K562 (cell line): Measurements from ENCODE around the gene MEF2C.

Experiments used
- ATF7 ChIP-seq: fragments of 450-650 bp; IDR thresholded peaks from 2 replicates; pipeline ENCODE4 v1.7.1; 2014; ENCODE audit warnings: mild to moderate bottlenecking, moderate library complexity
- MCM5 ChIP-seq: fragments of 450-650 bp; IDR thresholded peaks from 2 replicates; pipeline ENCODE4 v1.6.1; 2016; ENCODE audit warnings: low read depth
- PRMT5 ChIP-seq: sonication (generic); formaldehyde crosslinking; IDR thresholded peaks from 2 replicates; pipeline ENCODE4 v1.5.0; 2020; ENCODE audit warnings: missing genetic modification reagents
- TCFL5 ChIP-seq: fragments of 250-450 bp; sonication (Bioruptor Pico); conservative IDR thresholded peaks from 2 replicates; pipeline ENCODE4 v1.6.1; 2021; ENCODE audit warnings: mild to moderate bottlenecking, moderate library complexity, matching md5 sums
- ZFX ChIP-seq: sonication (generic); formaldehyde crosslinking; IDR thresholded peaks from 2 replicates; pipeline ENCODE4 v1.8.0; 2022; ENCODE audit warnings: mild to moderate bottlenecking, missing genetic modification reagents, moderate library complexity
- TF ChIP-seq, protein P1 (sequence below): sonication (generic); formaldehyde crosslinking; IDR thresholded peaks from 2 replicates; pipeline ENCODE4 v1.8.1; 2022; ENCODE audit warnings: missing genetic modification reagents
- TF ChIP-seq, protein P2 (sequence below): sonication (generic); formaldehyde crosslinking; IDR thresholded peaks from 2 replicates; pipeline ENCODE4 v1.8.1; 2023; ENCODE audit warnings: missing genetic modification reagents, mild to moderate bottlenecking, borderline replicate concordance
- TF ChIP-seq, protein P3 (sequence below), 2 experiments: fragments of 450-650 bp; formaldehyde crosslinking in 1 of 2; IDR thresholded peaks; 2 replicates each; pipeline versions ENCODE4 v1.4.0 to v1.6.1; 2014 to 2020; ENCODE audit warnings: mild to moderate bottlenecking in 2 of 2, borderline replicate concordance in 1 of 2, low read depth in 1 of 2

DNA sequence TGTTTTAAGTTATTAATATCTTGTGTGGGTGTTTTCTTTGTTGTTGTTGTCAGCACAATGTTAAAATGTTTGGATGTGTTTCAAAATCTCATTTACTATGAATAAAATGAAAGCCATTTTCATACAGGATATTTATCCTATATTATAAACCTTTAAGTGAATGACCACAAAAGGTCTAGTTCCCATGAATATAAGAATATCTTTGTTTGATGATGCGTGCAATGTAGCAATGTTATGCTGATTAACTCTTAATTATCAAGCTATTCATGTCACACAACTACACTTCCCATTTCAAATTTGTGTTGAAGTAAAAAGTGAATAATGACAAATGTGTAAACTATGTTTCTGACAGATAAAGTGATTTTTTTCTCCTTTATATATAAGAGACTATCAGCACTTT is 59.8 kb downstream of the MEF2C start:
- no peak for TF ChIP-seq ATF7
- TF ChIP-seq, protein P1, sequence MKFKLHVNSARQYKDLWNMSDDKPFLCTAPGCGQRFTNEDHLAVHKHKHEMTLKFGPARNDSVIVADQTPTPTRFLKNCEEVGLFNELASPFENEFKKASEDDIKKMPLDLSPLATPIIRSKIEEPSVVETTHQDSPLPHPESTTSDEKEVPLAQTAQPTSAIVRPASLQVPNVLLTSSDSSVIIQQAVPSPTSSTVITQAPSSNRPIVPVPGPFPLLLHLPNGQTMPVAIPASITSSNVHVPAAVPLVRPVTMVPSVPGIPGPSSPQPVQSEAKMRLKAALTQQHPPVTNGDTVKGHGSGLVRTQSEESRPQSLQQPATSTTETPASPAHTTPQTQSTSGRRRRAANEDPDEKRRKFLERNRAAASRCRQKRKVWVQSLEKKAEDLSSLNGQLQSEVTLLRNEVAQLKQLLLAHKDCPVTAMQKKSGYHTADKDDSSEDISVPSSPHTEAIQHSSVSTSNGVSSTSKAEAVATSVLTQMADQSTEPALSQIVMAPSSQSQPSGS (CRISPR knock-in tag), result no peak
- TF ChIP-seq ZFX, result no peak
- TF ChIP-seq, protein P2, sequence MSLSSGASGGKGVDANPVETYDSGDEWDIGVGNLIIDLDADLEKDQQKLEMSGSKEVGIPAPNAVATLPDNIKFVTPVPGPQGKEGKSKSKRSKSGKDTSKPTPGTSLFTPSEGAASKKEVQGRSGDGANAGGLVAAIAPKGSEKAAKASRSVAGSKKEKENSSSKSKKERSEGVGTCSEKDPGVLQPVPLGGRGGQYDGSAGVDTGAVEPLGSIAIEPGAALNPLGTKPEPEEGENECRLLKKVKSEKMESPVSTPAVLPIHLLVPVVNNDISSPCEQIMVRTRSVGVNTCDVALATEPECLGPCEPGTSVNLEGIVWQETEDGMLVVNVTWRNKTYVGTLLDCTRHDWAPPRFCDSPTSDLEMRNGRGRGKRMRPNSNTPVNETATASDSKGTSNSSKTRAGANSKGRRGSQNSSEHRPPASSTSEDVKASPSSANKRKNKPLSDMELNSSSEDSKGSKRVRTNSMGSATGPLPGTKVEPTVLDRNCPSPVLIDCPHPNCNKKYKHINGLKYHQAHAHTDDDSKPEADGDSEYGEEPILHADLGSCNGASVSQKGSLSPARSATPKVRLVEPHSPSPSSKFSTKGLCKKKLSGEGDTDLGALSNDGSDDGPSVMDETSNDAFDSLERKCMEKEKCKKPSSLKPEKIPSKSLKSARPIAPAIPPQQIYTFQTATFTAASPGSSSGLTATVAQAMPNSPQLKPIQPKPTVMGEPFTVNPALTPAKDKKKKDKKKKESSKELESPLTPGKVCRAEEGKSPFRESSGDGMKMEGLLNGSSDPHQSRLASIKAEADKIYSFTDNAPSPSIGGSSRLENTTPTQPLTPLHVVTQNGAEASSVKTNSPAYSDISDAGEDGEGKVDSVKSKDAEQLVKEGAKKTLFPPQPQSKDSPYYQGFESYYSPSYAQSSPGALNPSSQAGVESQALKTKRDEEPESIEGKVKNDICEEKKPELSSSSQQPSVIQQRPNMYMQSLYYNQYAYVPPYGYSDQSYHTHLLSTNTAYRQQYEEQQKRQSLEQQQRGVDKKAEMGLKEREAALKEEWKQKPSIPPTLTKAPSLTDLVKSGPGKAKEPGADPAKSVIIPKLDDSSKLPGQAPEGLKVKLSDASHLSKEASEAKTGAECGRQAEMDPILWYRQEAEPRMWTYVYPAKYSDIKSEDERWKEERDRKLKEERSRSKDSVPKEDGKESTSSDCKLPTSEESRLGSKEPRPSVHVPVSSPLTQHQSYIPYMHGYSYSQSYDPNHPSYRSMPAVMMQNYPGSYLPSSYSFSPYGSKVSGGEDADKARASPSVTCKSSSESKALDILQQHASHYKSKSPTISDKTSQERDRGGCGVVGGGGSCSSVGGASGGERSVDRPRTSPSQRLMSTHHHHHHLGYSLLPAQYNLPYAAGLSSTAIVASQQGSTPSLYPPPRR, result no peak
- TF ChIP-seq, protein P3, sequence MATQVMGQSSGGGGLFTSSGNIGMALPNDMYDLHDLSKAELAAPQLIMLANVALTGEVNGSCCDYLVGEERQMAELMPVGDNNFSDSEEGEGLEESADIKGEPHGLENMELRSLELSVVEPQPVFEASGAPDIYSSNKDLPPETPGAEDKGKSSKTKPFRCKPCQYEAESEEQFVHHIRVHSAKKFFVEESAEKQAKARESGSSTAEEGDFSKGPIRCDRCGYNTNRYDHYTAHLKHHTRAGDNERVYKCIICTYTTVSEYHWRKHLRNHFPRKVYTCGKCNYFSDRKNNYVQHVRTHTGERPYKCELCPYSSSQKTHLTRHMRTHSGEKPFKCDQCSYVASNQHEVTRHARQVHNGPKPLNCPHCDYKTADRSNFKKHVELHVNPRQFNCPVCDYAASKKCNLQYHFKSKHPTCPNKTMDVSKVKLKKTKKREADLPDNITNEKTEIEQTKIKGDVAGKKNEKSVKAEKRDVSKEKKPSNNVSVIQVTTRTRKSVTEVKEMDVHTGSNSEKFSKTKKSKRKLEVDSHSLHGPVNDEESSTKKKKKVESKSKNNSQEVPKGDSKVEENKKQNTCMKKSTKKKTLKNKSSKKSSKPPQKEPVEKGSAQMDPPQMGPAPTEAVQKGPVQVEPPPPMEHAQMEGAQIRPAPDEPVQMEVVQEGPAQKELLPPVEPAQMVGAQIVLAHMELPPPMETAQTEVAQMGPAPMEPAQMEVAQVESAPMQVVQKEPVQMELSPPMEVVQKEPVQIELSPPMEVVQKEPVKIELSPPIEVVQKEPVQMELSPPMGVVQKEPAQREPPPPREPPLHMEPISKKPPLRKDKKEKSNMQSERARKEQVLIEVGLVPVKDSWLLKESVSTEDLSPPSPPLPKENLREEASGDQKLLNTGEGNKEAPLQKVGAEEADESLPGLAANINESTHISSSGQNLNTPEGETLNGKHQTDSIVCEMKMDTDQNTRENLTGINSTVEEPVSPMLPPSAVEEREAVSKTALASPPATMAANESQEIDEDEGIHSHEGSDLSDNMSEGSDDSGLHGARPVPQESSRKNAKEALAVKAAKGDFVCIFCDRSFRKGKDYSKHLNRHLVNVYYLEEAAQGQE (IDR thresholded peaks at IDR 0.05; ENCODE audit: borderline replicate concordance), result no peak
- TF ChIP-seq, protein P3 (CRISPR knock-in tag; IDR thresholded peaks at IDR 0.05; ENCODE audit: low read depth), result no peak
- TF ChIP-seq PRMT5 (CRISPR knock-in tag), result no peak
- TF ChIP-seq MCM5, result no peak
- no peak for TF ChIP-seq TCFL5 (CRISPR knock-in tag)
